GM12892 (cell line): ENCODE measurements around the gene TBCEL.

Experiments used
- POLR2A ChIP-seq: IDR thresholded peaks from 2 replicates; pipeline ENCODE4 v1.6.1; 2011; ENCODE audit warnings: low read depth, low read length, control low read depth
- POLR2AphosphoS5 ChIP-seq: IDR thresholded peaks from 2 replicates; pipeline ENCODE4 v1.6.1; 2011; ENCODE audit warnings: low read depth, low read length, control low read depth
- TAF1 ChIP-seq: IDR thresholded peaks from 2 replicates; pipeline ENCODE4 v1.6.1; 2011; ENCODE audit warnings: low read depth, mild to moderate bottlenecking, control low read depth, low read length, borderline replicate concordance

GRCh38 chr11:121105063-121105480 is 81.2 kb downstream of the TBCEL start:
- TF ChIP-seq POLR2AphosphoS5 (no peak), POLR2A (no peak), TAF1 (no peak)
